Calu3 (cell line): ENCODE measurements around the gene ELMOD3. TPM values are rescaled to one million over a fixed set of nuclear protein-coding genes. Genes with fewer than 3 reads are reported as not detected.

ENCODE experiments used
- BruUV-seq: library from RNA; stranded (reverse); fragments of 400-500 nt; replicated peaks from 2 replicates; lab custom pipeline; 2021; lab: Mats Ljungman, UMichigan
- CTCF ChIA-PET: fragments of 300-600 bp; sonication (Branson Sonifier 250); formaldehyde crosslinking; loops from one replicate; lab custom pipeline; 2022; ENCODE audit warnings: antibody characterized with exemption; lab: Charles Lee
- DNase-seq: peaks from one replicate; pipeline ENCODE4 v3.0.0; 2022
- H3K27ac Mint-ChIP-seq: one replicate; pipeline ENCODE4 v1.8.0; 2022; ENCODE audit warnings: mixed read lengths; ENCODE audit not compliant: unreplicated experiment
- H3K27me3 Mint-ChIP-seq: one replicate; pipeline ENCODE4 v1.8.0; 2022; ENCODE audit warnings: mixed read lengths; ENCODE audit not compliant: unreplicated experiment
- H3K36me3 Mint-ChIP-seq: one replicate; pipeline ENCODE4 v1.8.0; 2022; ENCODE audit warnings: mild to moderate bottlenecking, moderate library complexity, mixed read lengths; ENCODE audit not compliant: insufficient read depth, unreplicated experiment
- H3K4me1 Mint-ChIP-seq: one replicate; pipeline ENCODE4 v1.8.0; 2022; ENCODE audit warnings: mild to moderate bottlenecking, low read depth, mixed read lengths; ENCODE audit not compliant: unreplicated experiment
- H3K4me3 Mint-ChIP-seq: one replicate; pipeline ENCODE4 v1.8.0; 2022; ENCODE audit warnings: mild to moderate bottlenecking, low read depth, moderate library complexity, mixed read lengths; ENCODE audit not compliant: unreplicated experiment
- H3K9me3 Mint-ChIP-seq: one replicate; pipeline ENCODE4 v1.8.0; 2022; ENCODE audit warnings: low read depth, mixed read lengths; ENCODE audit not compliant: unreplicated experiment
- intact Hi-C: fragments of 100-400 bp; cut with micrococcal nuclease; formaldehyde crosslinking; loops from one replicate; pipeline ENCODE4 v1.10.0; 2022; ENCODE audit not compliant: unreplicated experiment
- total RNA-seq: library from RNA; stranded (reverse); gene quantifications from 2 replicates; pipeline ENCODE4 v1.2.3, GENCODE V29; 2022
- TF ChIP-seq, protein P1 (sequence below): fragments of 200-600 bp; IDR thresholded peaks from one replicate; pipeline ENCODE4 v1.8.0; 2022; ENCODE audit warnings: antibody characterized with exemption; ENCODE audit not compliant: unreplicated experiment

Gene ELMOD3
- total RNA-seq, 1 experiment from 2014 or later: 12.9 TPM

GRCh38 chr2:85344356-85344954 is 10.1 kb upstream of the ELMOD3 start:
- no peak for DNase-seq
- H3K4me1 Mint-ChIP-seq: no peaks in the 10 kb centered on the region
- TF ChIP-seq, protein P1, sequence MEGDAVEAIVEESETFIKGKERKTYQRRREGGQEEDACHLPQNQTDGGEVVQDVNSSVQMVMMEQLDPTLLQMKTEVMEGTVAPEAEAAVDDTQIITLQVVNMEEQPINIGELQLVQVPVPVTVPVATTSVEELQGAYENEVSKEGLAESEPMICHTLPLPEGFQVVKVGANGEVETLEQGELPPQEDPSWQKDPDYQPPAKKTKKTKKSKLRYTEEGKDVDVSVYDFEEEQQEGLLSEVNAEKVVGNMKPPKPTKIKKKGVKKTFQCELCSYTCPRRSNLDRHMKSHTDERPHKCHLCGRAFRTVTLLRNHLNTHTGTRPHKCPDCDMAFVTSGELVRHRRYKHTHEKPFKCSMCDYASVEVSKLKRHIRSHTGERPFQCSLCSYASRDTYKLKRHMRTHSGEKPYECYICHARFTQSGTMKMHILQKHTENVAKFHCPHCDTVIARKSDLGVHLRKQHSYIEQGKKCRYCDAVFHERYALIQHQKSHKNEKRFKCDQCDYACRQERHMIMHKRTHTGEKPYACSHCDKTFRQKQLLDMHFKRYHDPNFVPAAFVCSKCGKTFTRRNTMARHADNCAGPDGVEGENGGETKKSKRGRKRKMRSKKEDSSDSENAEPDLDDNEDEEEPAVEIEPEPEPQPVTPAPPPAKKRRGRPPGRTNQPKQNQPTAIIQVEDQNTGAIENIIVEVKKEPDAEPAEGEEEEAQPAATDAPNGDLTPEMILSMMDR: no peak
- H3K4me3 Mint-ChIP-seq: no peak overlapping the region
- H3K27me3 Mint-ChIP-seq: no peaks in the 10 kb centered on the region
- no peaks in the 10 kb centered on the region for H3K9me3 Mint-ChIP-seq
- CTCF ChIA-PET: no interaction called here
- BruUV-seq: no TSS peak
- H3K27ac Mint-ChIP-seq: no peak overlapping the region
- H3K36me3 Mint-ChIP-seq: peaks cover 12% of the 10 kb centered on the region
- intact Hi-C loops: no loop called here

DNA sequence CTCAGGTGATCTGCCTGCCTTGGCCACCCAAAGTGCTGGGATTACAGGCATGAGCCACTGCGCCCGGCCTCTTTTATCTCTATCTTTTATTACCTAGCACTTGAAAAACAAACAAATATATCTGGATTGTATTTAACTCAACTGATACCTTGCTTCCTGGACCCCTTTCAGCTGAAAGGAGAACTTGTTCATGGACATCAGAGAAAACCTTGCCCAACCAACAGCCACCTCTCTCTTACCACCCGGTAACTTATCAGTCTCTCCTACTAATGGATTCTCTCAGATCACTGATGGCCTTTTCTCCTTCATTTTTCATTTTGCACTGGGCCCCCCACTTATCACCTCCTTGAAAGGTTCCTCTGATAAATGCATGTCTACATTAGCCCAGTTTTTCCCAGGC is 7.0 kb upstream of the ELMOD3 start:
- Mint-ChIP-seq H3K9me3 (no peaks in the 10 kb centered on the region), H3K27me3 (no peaks in the 10 kb centered on the region), H3K4me3 (no peak overlapping the region), H3K4me1 (no peaks in the 10 kb centered on the region), H3K27ac (no peak overlapping the region), H3K36me3 (peaks cover 30% of the 10 kb centered on the region)
- intact Hi-C loops: no loop called here
- no TSS peak for BruUV-seq
- CTCF ChIA-PET: interaction anchor here (0.6 kb wide), 1 partner anchor 17 kb away, joined by 3 read pairs; no protein-coding TSS in a partner anchor
- TF ChIP-seq, protein P1: no peak
- DNase-seq: no peak

GRCh38 chr2:85353876-85354285 is 688 bp upstream of the ELMOD3 start:
- TF ChIP-seq, protein P1: no peak
- Mint-ChIP-seq H3K9me3 (no peaks in the 10 kb centered on the region), H3K27me3 (no peaks in the 10 kb centered on the region), H3K4me1 (no peaks in the 10 kb centered on the region), H3K36me3 (peaks cover 42% of the 10 kb centered on the region), H3K27ac (peak overlapping the region; percentile 89), H3K4me3 (peak overlapping the region; percentile 96)
- DNase-seq: peak; percentile 35
- intact Hi-C loops: no loop called here
- CTCF ChIA-PET: interaction anchor here (1.5 kb wide), 1 partner anchor 26 kb away, joined by 6 read pairs; the partner anchor contains the start of gene TGOLN2
- TSS peak; percentile 76 for BruUV-seq

- peak overlapping the region; percentile 89 for H3K27ac Mint-ChIP-seq
- BruUV-seq: TSS peak; percentile 45
- intact Hi-C loops: no loop called here
- TF ChIP-seq, protein P1: no peak
- peaks cover 40% of the 10 kb centered on the region for H3K36me3 Mint-ChIP-seq
- CTCF ChIA-PET: interaction anchor here (0.6 to 1.5 kb wide), 4 partner anchors 12 to 184 kb away, joined by 3 to 6 read pairs (median 3); partner anchors contain the start of genes MAT2A, SH2D6 and TGOLN2
- peak overlapping the region; percentile 96 for H3K4me3 Mint-ChIP-seq
- H3K4me1 Mint-ChIP-seq: no peaks in the 10 kb centered on the region
- H3K27me3 Mint-ChIP-seq: no peaks in the 10 kb centered on the region
- no peak for DNase-seq
- H3K9me3 Mint-ChIP-seq: no peaks in the 10 kb centered on the region
Observed at GRCh38 chr2:85355073-85355410, 473 bp downstream of the ELMOD3 start.
